Loucy (cell line): ENCODE results near the gene IGF1R.

ENCODE experiments used
- H2AFZ ChIP-seq: fragments of 200-600 bp; sonication (generic); 2 replicates; pipeline ENCODE4 v1.6.0; 2016; ENCODE audit warnings: antibody characterized with exemption, mild to moderate bottlenecking, low read length, moderate library complexity
- H3F3A ChIP-seq: fragments of 200-600 bp; 2 replicates; pipeline ENCODE4 v1.6.0; 2016; ENCODE audit warnings: antibody characterized with exemption, low read depth, mild to moderate bottlenecking
- H3K27me3 ChIP-seq: fragments of 200-600 bp; sonication (generic); 2 replicates; pipeline ENCODE4 v1.6.1; 2014; ENCODE audit warnings: low read length, mild to moderate bottlenecking; ENCODE audit not compliant: insufficient read depth, poor library complexity, severe bottlenecking
- H3K36me3 ChIP-seq: fragments of 200-600 bp; sonication (generic); 2 replicates; pipeline ENCODE4 v1.6.1; 2016; ENCODE audit warnings: low read length; ENCODE audit not compliant: insufficient read depth
- H3K4me1 ChIP-seq: fragments of 200-600 bp; sonication (generic); 2 replicates; pipeline ENCODE4 v1.5.1; 2014; ENCODE audit warnings: low read length, mild to moderate bottlenecking; ENCODE audit not compliant: insufficient read depth, poor library complexity, severe bottlenecking
- H3K4me2 ChIP-seq: fragments of 200-600 bp; sonication (generic); 2 replicates; pipeline ENCODE4 v1.6.0; 2014; ENCODE audit warnings: antibody characterized with exemption, low read length, low read depth, mild to moderate bottlenecking; ENCODE audit not compliant: poor library complexity, severe bottlenecking
- H3K4me3 ChIP-seq: fragments of 200-600 bp; sonication (generic); 2 replicates; pipeline ENCODE4 v1.5.1; 2014; ENCODE audit warnings: low read length, mild to moderate bottlenecking, mixed read lengths; ENCODE audit not compliant: poor library complexity, severe bottlenecking
- H3K79me2 ChIP-seq: fragments of 200-600 bp; sonication (generic); 2 replicates; pipeline ENCODE4 v1.6.1; 2014; ENCODE audit warnings: low read length; ENCODE audit not compliant: insufficient read depth
- H3K9ac ChIP-seq: fragments of 200-600 bp; sonication (generic); 2 replicates; pipeline ENCODE4 v1.6.0; 2014; ENCODE audit warnings: mild to moderate bottlenecking, low read depth, low read length, moderate library complexity; ENCODE audit not compliant: poor library complexity, severe bottlenecking
- H3K9me2 ChIP-seq: fragments of 200-600 bp; sonication (generic); replicated peaks from 2 replicates; pipeline ENCODE4 v1.6.1; 2016; ENCODE audit warnings: low read depth, low read length, mixed read lengths
- H3K9me3 ChIP-seq: fragments of 200-600 bp; sonication (generic); 2 replicates; pipeline ENCODE4 v1.6.1; 2014; ENCODE audit warnings: mild to moderate bottlenecking, antibody characterized with exemption, low read length, low read depth; ENCODE audit not compliant: insufficient read depth
- H4K20me1 ChIP-seq: fragments of 200-600 bp; sonication (generic); 2 replicates; pipeline ENCODE4 v1.6.0; 2014; ENCODE audit warnings: antibody characterized with exemption, low read length, mild to moderate bottlenecking; ENCODE audit not compliant: insufficient read depth, poor library complexity, severe bottlenecking
- CTCF ChIP-seq: fragments of 200-600 bp; sonication (generic); conservative IDR thresholded peaks from 2 replicates; pipeline ENCODE4 v1.5.1; 2014; ENCODE audit warnings: mild to moderate bottlenecking, antibody characterized with exemption, low read length
- EZH2phosphoT487 ChIP-seq: fragments of 200-600 bp; IDR thresholded peaks from 2 replicates; pipeline ENCODE4 v1.6.1; 2018; ENCODE audit warnings: antibody characterized with exemption, mild to moderate bottlenecking, moderate library complexity, borderline replicate concordance

IGF1R gene

DNA sequence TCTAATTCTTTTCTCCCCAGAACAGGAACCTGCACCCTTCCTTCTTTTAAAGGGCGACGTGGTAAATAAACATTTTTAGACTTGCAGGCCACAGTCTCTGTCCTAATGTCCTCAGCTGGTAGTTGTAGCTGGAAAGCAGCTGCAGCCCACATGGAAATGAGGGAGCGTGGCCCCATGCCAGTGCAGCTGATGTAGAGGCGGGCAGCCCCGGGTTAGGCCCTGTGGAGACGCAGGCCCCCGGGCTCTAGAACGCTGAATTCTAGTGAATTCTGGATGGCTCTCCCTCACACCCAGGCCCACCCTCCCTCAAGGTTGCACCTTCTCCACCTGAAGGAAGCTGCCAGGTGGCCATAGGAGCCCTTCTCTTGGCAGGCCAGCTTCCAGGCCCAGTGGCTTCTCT, 307.0 kb downstream of the IGF1R start:
- no peaks in the 10 kb centered on the region for H3K9me3 ChIP-seq
- H3K4me2 ChIP-seq = no peak overlapping the region
- no peaks in the 10 kb centered on the region for H3K27me3 ChIP-seq
- H3F3A ChIP-seq = no peaks in the 10 kb centered on the region
- H4K20me1 ChIP-seq = no peaks in the 10 kb centered on the region
- H3K36me3 ChIP-seq = peaks cover 43% of the 10 kb centered on the region; the same call in 1 of the 2 replicates
- H3K4me1 ChIP-seq = no peaks in the 10 kb centered on the region
- H2AFZ ChIP-seq = no peak overlapping the region
- no peaks in the 10 kb centered on the region for H3K9me2 ChIP-seq
- TF ChIP-seq CTCF (no peak), EZH2phosphoT487 (no peak)
- H3K79me2 ChIP-seq = no peaks in the 10 kb centered on the region
- H3K4me3 ChIP-seq = no peak overlapping the region
- H3K9ac ChIP-seq = no peak overlapping the region

- no peaks in the 10 kb centered on the region for H3K9me2 ChIP-seq
- no peak overlapping the region for H3K4me2 ChIP-seq
- no peaks in the 10 kb centered on the region for H4K20me1 ChIP-seq
- H3K4me1 ChIP-seq = no peaks in the 10 kb centered on the region
- no peaks in the 10 kb centered on the region for H3K27me3 ChIP-seq
- TF ChIP-seq CTCF (no peak), EZH2phosphoT487 (no peak)
- peaks cover 40% of the 10 kb centered on the region; the same call in 1 of the 2 replicates for H3K36me3 ChIP-seq
- no peak overlapping the region for H2AFZ ChIP-seq
- no peaks in the 10 kb centered on the region for H3K9me3 ChIP-seq
- H3F3A ChIP-seq = no peaks in the 10 kb centered on the region
- no peaks in the 10 kb centered on the region for H3K79me2 ChIP-seq
- no peak overlapping the region for H3K9ac ChIP-seq
- no peak overlapping the region for H3K4me3 ChIP-seq
These were observed 307.8 kb downstream of the IGF1R start for GRCh38 chr15:98955961-98956723.

- Histone ChIP-seq H3K27me3 (no peaks in the 10 kb centered on the region), H3K4me2 (no peak overlapping the region), H3K9me3 (no peaks in the 10 kb centered on the region), H3K9ac (no peak overlapping the region), H3K9me2 (no peaks in the 10 kb centered on the region), H3K4me3 (no peak overlapping the region), H2AFZ (no peak overlapping the region), H3K79me2 (no peaks in the 10 kb centered on the region), H3K4me1 (no peaks in the 10 kb centered on the region), H4K20me1 (no peaks in the 10 kb centered on the region), H3F3A (no peaks in the 10 kb centered on the region), H3K36me3 (peaks cover 38% of the 10 kb centered on the region; the same call in 1 of the 2 replicates)
- TF ChIP-seq CTCF (no peak), EZH2phosphoT487 (no peak)
These were observed 308.6 kb downstream of the IGF1R start for GRCh38 chr15:98956796-98957553.
